Keratinocyte (primary cell): ENCODE measurements around the gene FAM53B. TPM values are rescaled to one million over a fixed set of nuclear protein-coding genes. Genes with fewer than 3 reads are reported as not detected.
A peak's percentile ranks its signal among the peaks of the same experiment; 100 is the strongest.

Source experiments
- DNase-seq: peaks from one replicate; pipeline ENCODE4 v3.0.0-alpha.2; 2011; ENCODE audit warnings: low read depth, missing footprints, low spot score
- FAIRE-seq: peaks from 2 replicates; lab custom pipeline; 2011; peaks lifted over from hg19 to GRCh38; lab: Jason Lieb, UNC
- H2AFZ ChIP-seq: 2 replicates; pipeline ENCODE4 v1.6.0; 2012; ENCODE audit warnings: low read length, control low read depth, inconsistent platforms; ENCODE audit not compliant: control insufficient read depth
- H3K27ac ChIP-seq: 2 replicates; pipeline ENCODE4 v1.5.1; 2011; ENCODE audit warnings: low read length; ENCODE audit not compliant: control insufficient read depth, insufficient read depth
- H3K27me3 ChIP-seq: 3 replicates; pipeline ENCODE4 v1.6.0; 2011; ENCODE audit warnings: low read length; ENCODE audit not compliant: control insufficient read depth, insufficient read depth; ENCODE audit errors: extremely low read depth
- H3K36me3 ChIP-seq, 2 experiments: 2 replicates in 1 of 2; 3 replicates in 1 of 2; pipeline ENCODE4 v1.5.1; 2011; ENCODE audit warnings: low read length in 2 of 2, mild to moderate bottlenecking in 1 of 2; ENCODE audit not compliant: control insufficient read depth in 2 of 2, insufficient read depth in 2 of 2; ENCODE audit errors: extremely low read depth in 1 of 2
- H3K4me1 ChIP-seq: 3 replicates; pipeline ENCODE4 v1.5.1; 2011; ENCODE audit warnings: low read length; ENCODE audit not compliant: control insufficient read depth, insufficient read depth; ENCODE audit errors: extremely low read depth
- H3K4me2 ChIP-seq: 3 replicates; pipeline ENCODE4 v1.6.0; 2011; ENCODE audit warnings: low read depth, low read length; ENCODE audit not compliant: control insufficient read depth, insufficient read depth; ENCODE audit errors: extremely low read depth
- H3K4me3 ChIP-seq, 3 experiments: fragments of 200-600 bp in 1 of 3; sonication (generic) in 1 of 3; 2 replicates in 2 of 3; 3 replicates in 1 of 3; pipeline ENCODE4 v1.5.1; 2011 to 2016; ENCODE audit warnings: low read length in 3 of 3, mild to moderate bottlenecking in 3 of 3, control low read depth in 2 of 3, inconsistent platforms in 1 of 3, low read depth in 1 of 3, mixed read lengths in 1 of 3, mixed run types in 1 of 3, moderate library complexity in 1 of 3; ENCODE audit not compliant: control insufficient read depth in 2 of 3, insufficient read depth in 2 of 3; ENCODE audit errors: extremely low read depth in 1 of 3
- H3K79me2 ChIP-seq: 2 replicates; pipeline ENCODE4 v1.6.0; 2012; ENCODE audit warnings: low read length; ENCODE audit not compliant: control insufficient read depth, insufficient read depth
- H3K9ac ChIP-seq: 3 replicates; pipeline ENCODE4 v1.6.0; 2011; ENCODE audit warnings: low read length; ENCODE audit not compliant: control insufficient read depth, insufficient read depth; ENCODE audit errors: extremely low read depth
- H3K9me1 ChIP-seq: 3 replicates; pipeline ENCODE4 v1.6.0; 2011; ENCODE audit warnings: low read length; ENCODE audit not compliant: control insufficient read depth, insufficient read depth; ENCODE audit errors: extremely low read depth
- H3K9me3 ChIP-seq: 2 replicates; pipeline ENCODE4 v1.5.1; 2012; ENCODE audit warnings: low read depth, low read length; ENCODE audit not compliant: control insufficient read depth
- H4K20me1 ChIP-seq: 3 replicates; pipeline ENCODE4 v1.6.0; 2011; ENCODE audit warnings: low read length; ENCODE audit not compliant: control insufficient read depth, insufficient read depth; ENCODE audit errors: extremely low read depth
- EZH2 ChIP-seq: IDR thresholded peaks from one replicate; pipeline ENCODE4 v1.6.1; 2012; ENCODE audit warnings: inconsistent platforms, mild to moderate bottlenecking, low read length, moderate library complexity
- dilution Hi-C: fragments of 300-500 bp; cut with MboI; formaldehyde crosslinking; loops from one replicate; pipeline ENCODE4 v1.7.0; 2020; ENCODE audit warnings: low sequenced_read_pairs; ENCODE audit not compliant: extremely low pct_ligation_motif_present
- polyA plus RNA-seq, 5 experiments: library from polyadenylated mRNA; depleted of rRNA in 3 of 5; stranded (reverse) in 3 of 5; stranded (forward) in 1 of 5; unstranded in 1 of 5; fragments of >200 nt; gene quantifications; 1 replicate in 1 of 5; 2 replicates in 3 of 5; 3 replicates in 1 of 5; pipeline versions ENCODE4 v1.2.1 to v1.2.3, GENCODE V29; 2011 to 2012; ENCODE audit warnings: missing spikeins in 2 of 5, low read depth in 1 of 5, low replicate concordance in 1 of 5
- TF ChIP-seq, protein P1 (sequence below), 3 experiments: IDR thresholded peaks in 1 of 3; conservative IDR thresholded peaks in 1 of 3; optimal IDR thresholded peaks in 1 of 3; 2 replicates in 2 of 3; 3 replicates in 1 of 3; pipeline versions ENCODE3 to v1.5.1; 2011; ENCODE audit warnings: low read length in 3 of 3, mild to moderate bottlenecking in 3 of 3, moderate library complexity in 2 of 3, control low read depth in 1 of 3, inconsistent platforms in 1 of 3; ENCODE audit not compliant: insufficient read depth in 2 of 3; ENCODE audit errors: extremely low read depth in 1 of 3

Gene FAM53B
- polyA plus RNA-seq, 1 donor (not counting 4 experiments of a cell fraction or from before 2014, with no cell fraction given), result 8.6 TPM

GRCh38 chr10:124709861-124710260 is 34.3 kb downstream of the FAM53B start:
- Histone ChIP-seq H3K27ac (no peak overlapping the region), H3K9me1 (no peaks in the 10 kb centered on the region), H3K4me3 (no peak overlapping the region), H3K4me1 (peaks cover 13% of the 10 kb centered on the region), H3K9me3 (no peaks in the 10 kb centered on the region), H2AFZ (no peak overlapping the region), H4K20me1 (no peaks in the 10 kb centered on the region), H3K36me3 (peaks cover 9 to 19% of the 10 kb centered on the region in 2 experiments), H3K9ac (no peak overlapping the region), H3K27me3 (no peaks in the 10 kb centered on the region), H3K4me2 (peak overlapping the region; percentile 6), H3K79me2 (peaks cover 22% of the 10 kb centered on the region)
- dilution Hi-C loops, result no loop called here
- FAIRE-seq (no peak), DNase-seq (no peak)
- TF ChIP-seq, protein P1, sequence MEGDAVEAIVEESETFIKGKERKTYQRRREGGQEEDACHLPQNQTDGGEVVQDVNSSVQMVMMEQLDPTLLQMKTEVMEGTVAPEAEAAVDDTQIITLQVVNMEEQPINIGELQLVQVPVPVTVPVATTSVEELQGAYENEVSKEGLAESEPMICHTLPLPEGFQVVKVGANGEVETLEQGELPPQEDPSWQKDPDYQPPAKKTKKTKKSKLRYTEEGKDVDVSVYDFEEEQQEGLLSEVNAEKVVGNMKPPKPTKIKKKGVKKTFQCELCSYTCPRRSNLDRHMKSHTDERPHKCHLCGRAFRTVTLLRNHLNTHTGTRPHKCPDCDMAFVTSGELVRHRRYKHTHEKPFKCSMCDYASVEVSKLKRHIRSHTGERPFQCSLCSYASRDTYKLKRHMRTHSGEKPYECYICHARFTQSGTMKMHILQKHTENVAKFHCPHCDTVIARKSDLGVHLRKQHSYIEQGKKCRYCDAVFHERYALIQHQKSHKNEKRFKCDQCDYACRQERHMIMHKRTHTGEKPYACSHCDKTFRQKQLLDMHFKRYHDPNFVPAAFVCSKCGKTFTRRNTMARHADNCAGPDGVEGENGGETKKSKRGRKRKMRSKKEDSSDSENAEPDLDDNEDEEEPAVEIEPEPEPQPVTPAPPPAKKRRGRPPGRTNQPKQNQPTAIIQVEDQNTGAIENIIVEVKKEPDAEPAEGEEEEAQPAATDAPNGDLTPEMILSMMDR (optimal IDR thresholded peaks at IDR 0.05 in 1 of 3, IDR thresholded peaks at IDR 0.05 in 1 of 3, conservative IDR thresholded peaks at IDR 0.05 in 1 of 3; ENCODE audit: extremely low read depth in 1 of 3, insufficient read depth in 2 of 3, low read length in 3 of 3), result no peak
- TF ChIP-seq EZH2, result no peak

GRCh38 chr10:124708922-124709520 is 35.2 kb downstream of the FAM53B start:
- no peak overlapping the region for H3K27ac ChIP-seq
- H3K4me1 ChIP-seq, result peaks cover 13% of the 10 kb centered on the region
- TF ChIP-seq EZH2, result no peak
- TF ChIP-seq, protein P1 (optimal IDR thresholded peaks at IDR 0.05 in 1 of 3, IDR thresholded peaks at IDR 0.05 in 1 of 3, conservative IDR thresholded peaks at IDR 0.05 in 1 of 3; ENCODE audit: extremely low read depth in 1 of 3, insufficient read depth in 2 of 3, low read length in 3 of 3), result no peak
- H2AFZ ChIP-seq, result no peak overlapping the region
- dilution Hi-C loops, result no loop called here
- DNase-seq (no peak), FAIRE-seq (no peak)
- no peaks in the 10 kb centered on the region for H3K27me3 ChIP-seq
- no peaks in the 10 kb centered on the region for H3K9me3 ChIP-seq
- H3K9me1 ChIP-seq, result no peaks in the 10 kb centered on the region
- no peak overlapping the region for H3K4me3 ChIP-seq
- peaks cover 10 to 22% of the 10 kb centered on the region in 2 experiments for H3K36me3 ChIP-seq
- no peak overlapping the region for H3K9ac ChIP-seq
- no peak overlapping the region for H3K4me2 ChIP-seq
- peaks cover 20% of the 10 kb centered on the region for H3K79me2 ChIP-seq
- no peaks in the 10 kb centered on the region for H4K20me1 ChIP-seq
